ENCODE data around the gene RARB. TPM values are rescaled to one million over a fixed set of nuclear protein-coding genes. Genes with fewer than 3 reads are reported as not detected.

RARB gene
- total RNA-seq, 3 donors from 2014 or later: 0.80 to 20.1 (median 8.2) TPM

GRCh38 chr3:25555695-25556437, 127.8 kb downstream of the RARB start:
- Histone ChIP-seq H3K36me3 (no peaks in the 10 kb centered on the region), H3K9me3 (no peaks in the 10 kb centered on the region), H3K4me1 (no peaks in the 10 kb centered on the region), H3K4me3 (no peak overlapping the region), H3K27me3 (no peaks in the 10 kb centered on the region), H3K27ac (peak overlapping the region; percentile 11 to 43)
- intact Hi-C loops (cut with DNase I; ENCODE audit: low total_unique reads): no loop called here
- DNase-seq (ENCODE audit: low spot score in 2 of 2): no peak
- no peak for TF ChIP-seq POLR2A (IDR thresholded peaks at IDR 0.05)
- TF ChIP-seq CTCF (IDR thresholded peaks at IDR 0.05): no peak
- no peak for TF ChIP-seq POLR2AphosphoS5 (IDR thresholded peaks at IDR 0.05)

GRCh38 chr3:25556447-25556846, 128.4 kb downstream of the RARB start:
- Histone ChIP-seq H3K27ac (no peak overlapping the region), H3K4me3 (no peak overlapping the region), H3K4me1 (no peaks in the 10 kb centered on the region), H3K9me3 (no peaks in the 10 kb centered on the region), H3K27me3 (no peaks in the 10 kb centered on the region), H3K36me3 (no peaks in the 10 kb centered on the region)
- TF ChIP-seq POLR2A (IDR thresholded peaks at IDR 0.05): no peak
- TF ChIP-seq POLR2AphosphoS5 (IDR thresholded peaks at IDR 0.05): no peak
- TF ChIP-seq CTCF (IDR thresholded peaks at IDR 0.05): no peak
- intact Hi-C loops (cut with DNase I; ENCODE audit: low total_unique reads): no loop called here
- no peak for DNase-seq (ENCODE audit: low spot score in 2 of 2)

- Histone ChIP-seq H3K27ac (peak overlapping the region in 1 of 2 donors; percentile 25), H3K27me3 (no peaks in the 10 kb centered on the region), H3K4me1 (no peaks in the 10 kb centered on the region), H3K36me3 (no peaks in the 10 kb centered on the region), H3K4me3 (no peak overlapping the region), H3K9me3 (no peaks in the 10 kb centered on the region)
- TF ChIP-seq POLR2AphosphoS5 (IDR thresholded peaks at IDR 0.05) (no peak), CTCF (IDR thresholded peaks at IDR 0.05) (no peak), POLR2A (IDR thresholded peaks at IDR 0.05) (no peak)
- intact Hi-C loops (cut with DNase I; ENCODE audit: low total_unique reads): no loop called here
- DNase-seq (ENCODE audit: low spot score in 2 of 2): no peak
Observed at GRCh38 chr3:25557694-25558093, 129.6 kb downstream of the RARB start.

- peak overlapping the region in 1 of 2 donors; percentile 25 for H3K27ac ChIP-seq
- TF ChIP-seq POLR2AphosphoS5 (IDR thresholded peaks at IDR 0.05): peak in 1 of 3 donors; percentile 56
- TF ChIP-seq POLR2A (IDR thresholded peaks at IDR 0.05): no peak
Observed at GRCh38 chr3:25558121-25558520, 130.1 kb downstream of the RARB start.

GRCh38 chr3:25558796-25559195, 130.7 kb downstream of the RARB start:
- Histone ChIP-seq H3K4me3 (no peak overlapping the region), H3K9me3 (no peaks in the 10 kb centered on the region), H3K4me1 (no peaks in the 10 kb centered on the region), H3K36me3 (no peaks in the 10 kb centered on the region), H3K27me3 (no peaks in the 10 kb centered on the region), H3K27ac (no peak overlapping the region)
- TF ChIP-seq CTCF (IDR thresholded peaks at IDR 0.05): no peak
- TF ChIP-seq POLR2A (IDR thresholded peaks at IDR 0.05): no peak
- no peak for TF ChIP-seq POLR2AphosphoS5 (IDR thresholded peaks at IDR 0.05)
- DNase-seq (ENCODE audit: low spot score in 2 of 2): no peak
- intact Hi-C loops (cut with DNase I; ENCODE audit: low total_unique reads): no loop called here

More at GRCh38 chr3:25558121-25558520, 130.1 kb downstream of the RARB start:
- intact Hi-C loops (cut with DNase I; ENCODE audit: low total_unique reads): no loop called here
- Histone ChIP-seq H3K27me3 (no peaks in the 10 kb centered on the region), H3K9me3 (no peaks in the 10 kb centered on the region), H3K36me3 (no peaks in the 10 kb centered on the region), H3K4me1 (no peaks in the 10 kb centered on the region), H3K4me3 (no peak overlapping the region)
- DNase-seq (ENCODE audit: low spot score in 2 of 2): no peak

Data from breast epithelium (tissue), 4 donors.